ENCODE results near the gene NEDD4L. TPM values are rescaled to one million over a fixed set of nuclear protein-coding genes. Genes with fewer than 3 reads are reported as not detected.

NEDD4L gene
- polyA plus RNA-seq, 1 donor (not counting 4 experiments of a cell fraction or from before 2014, with no cell fraction given), result 52.6 TPM

GRCh38 chr18:58032233-58032632 is 11.8 kb upstream of the NEDD4L start:
- no peak for DNase-seq (ENCODE audit: low read depth, low spot score)
- no peak overlapping the region for H3K27ac ChIP-seq (ENCODE audit: control insufficient read depth, insufficient read depth, low read length)
- H2AFZ ChIP-seq (ENCODE audit: control insufficient read depth, low read length), result no peak overlapping the region
- no peaks in the 10 kb centered on the region for H3K9me3 ChIP-seq (ENCODE audit: control insufficient read depth, low read depth, low read length)
- no peak for FAIRE-seq
- dilution Hi-C loops (cut with MboI; ENCODE audit: extremely low pct_ligation_motif_present, low sequenced_read_pairs), result loop anchor here (25.0 kb wide), 1 partner anchor 145 kb away; no protein-coding TSS in a partner anchor
- no peak overlapping the region for H3K9ac ChIP-seq (ENCODE audit: control insufficient read depth, extremely low read depth, insufficient read depth, low read length)
- H3K36me3 ChIP-seq (ENCODE audit: control insufficient read depth in 2 of 2, extremely low read depth in 1 of 2, insufficient read depth in 2 of 2, low read length in 2 of 2), result no peaks in the 10 kb centered on the region
- H3K4me2 ChIP-seq (ENCODE audit: control insufficient read depth, extremely low read depth, insufficient read depth, low read depth, low read length), result no peak overlapping the region
- H3K4me1 ChIP-seq (ENCODE audit: control insufficient read depth, extremely low read depth, insufficient read depth, low read length), result no peaks in the 10 kb centered on the region
- no peaks in the 10 kb centered on the region for H3K9me1 ChIP-seq (ENCODE audit: control insufficient read depth, extremely low read depth, insufficient read depth, low read length)
- peaks cover 12% of the 10 kb centered on the region for H3K27me3 ChIP-seq (ENCODE audit: control insufficient read depth, extremely low read depth, insufficient read depth, low read length)
- H3K4me3 ChIP-seq (ENCODE audit: control insufficient read depth in 2 of 3, extremely low read depth in 1 of 3, insufficient read depth in 2 of 3, low read depth in 1 of 3, low read length in 3 of 3), result no peak overlapping the region
- H3K79me2 ChIP-seq (ENCODE audit: control insufficient read depth, insufficient read depth, low read length), result no peaks in the 10 kb centered on the region
- no peaks in the 10 kb centered on the region for H4K20me1 ChIP-seq (ENCODE audit: control insufficient read depth, extremely low read depth, insufficient read depth, low read length)
- TF ChIP-seq EZH2 (IDR thresholded peaks at IDR 0.05; ENCODE audit: low read length) (no peak), CTCF (optimal IDR thresholded peaks at IDR 0.05 in 1 of 3, IDR thresholded peaks at IDR 0.05 in 1 of 3, conservative IDR thresholded peaks at IDR 0.05 in 1 of 3; ENCODE audit: extremely low read depth in 1 of 3, insufficient read depth in 2 of 3, low read length in 3 of 3) (no peak)

GRCh38 chr18:58033216-58033615 is 10.8 kb upstream of the NEDD4L start:
- H3K36me3 ChIP-seq (ENCODE audit: control insufficient read depth in 2 of 2, extremely low read depth in 1 of 2, insufficient read depth in 2 of 2, low read length in 2 of 2), result no peaks in the 10 kb centered on the region
- H4K20me1 ChIP-seq (ENCODE audit: control insufficient read depth, extremely low read depth, insufficient read depth, low read length), result no peaks in the 10 kb centered on the region
- no peaks in the 10 kb centered on the region for H3K79me2 ChIP-seq (ENCODE audit: control insufficient read depth, insufficient read depth, low read length)
- H3K4me2 ChIP-seq (ENCODE audit: control insufficient read depth, extremely low read depth, insufficient read depth, low read depth, low read length), result no peak overlapping the region
- H3K27me3 ChIP-seq (ENCODE audit: control insufficient read depth, extremely low read depth, insufficient read depth, low read length), result peaks cover 12% of the 10 kb centered on the region
- FAIRE-seq (no peak), DNase-seq (ENCODE audit: low read depth, low spot score) (no peak)
- H3K4me1 ChIP-seq (ENCODE audit: control insufficient read depth, extremely low read depth, insufficient read depth, low read length), result no peaks in the 10 kb centered on the region
- no peak overlapping the region for H3K9ac ChIP-seq (ENCODE audit: control insufficient read depth, extremely low read depth, insufficient read depth, low read length)
- no peaks in the 10 kb centered on the region for H3K9me3 ChIP-seq (ENCODE audit: control insufficient read depth, low read depth, low read length)
- dilution Hi-C loops (cut with MboI; ENCODE audit: extremely low pct_ligation_motif_present, low sequenced_read_pairs), result loop anchor here (25.0 kb wide), 1 partner anchor 146 kb away; no protein-coding TSS in a partner anchor
- H2AFZ ChIP-seq (ENCODE audit: control insufficient read depth, low read length), result no peak overlapping the region
- H3K9me1 ChIP-seq (ENCODE audit: control insufficient read depth, extremely low read depth, insufficient read depth, low read length), result no peaks in the 10 kb centered on the region
- no peak overlapping the region for H3K27ac ChIP-seq (ENCODE audit: control insufficient read depth, insufficient read depth, low read length)
- TF ChIP-seq CTCF (optimal IDR thresholded peaks at IDR 0.05 in 1 of 3, IDR thresholded peaks at IDR 0.05 in 1 of 3, conservative IDR thresholded peaks at IDR 0.05 in 1 of 3; ENCODE audit: extremely low read depth in 1 of 3, insufficient read depth in 2 of 3, low read length in 3 of 3) (no peak), EZH2 (IDR thresholded peaks at IDR 0.05; ENCODE audit: low read length) (no peak)
- H3K4me3 ChIP-seq (ENCODE audit: control insufficient read depth in 2 of 3, extremely low read depth in 1 of 3, insufficient read depth in 2 of 3, low read depth in 1 of 3, low read length in 3 of 3), result no peak overlapping the region

Measured in keratinocyte (primary cell).